Hepatocyte (in vitro differentiated cells): Measurements from ENCODE around the gene CGREF1.

Experiments
- CTCF ChIP-seq: fragments of 200-600 bp; sonication (generic); IDR thresholded peaks from 2 replicates; pipeline ENCODE4 v1.5.1; 2016; ENCODE audit warnings: antibody characterized with exemption, mild to moderate bottlenecking; ENCODE audit not compliant: poor library complexity
- EZH2 ChIP-seq: fragments of 200-600 bp; sonication (generic); IDR thresholded peaks from 2 replicates; pipeline ENCODE4 v1.6.1; 2016; ENCODE audit warnings: antibody characterized with exemption, mild to moderate bottlenecking, borderline replicate concordance

GRCh38 chr2:27152796-27153464 is 34.0 kb upstream of the CGREF1 start:
- TF ChIP-seq CTCF (no peak), EZH2 (no peak)
